ENCODE results near the gene CHMP4B. TPM values are rescaled to one million over a fixed set of nuclear protein-coding genes. Genes with fewer than 3 reads are reported as not detected.

CHMP4B gene
- total RNA-seq, 1 experiment from 2014 or later = 87.5 TPM

- H3K36me3 ChIP-seq (ENCODE audit: control insufficient read depth, insufficient read depth, low read length) = no peaks in the 10 kb centered on the region; the same call in 1 of the 2 replicates
- H3K9me3 ChIP-seq (ENCODE audit: control insufficient read depth, insufficient read depth, low read depth, low read length) = no peaks in the 10 kb centered on the region
- BruUV-seq (replicated peaks) = no TSS peak
- in situ Hi-C loops (cut with HindIII; ENCODE audit: low pct_unique_long_range_greater_than_20kb, low sequenced_read_pairs) (no loop called here), intact Hi-C loops (cut with micrococcal nuclease; ENCODE audit: unreplicated experiment) (no loop called here)
- no peak for DNase-seq (ENCODE audit: low read depth, low spot score)
- no peak overlapping the region for H3K4me3 ChIP-seq (ENCODE audit: low read depth in 2 of 2, low read length in 2 of 2)
- ATAC-seq = no peak; the same call in 1 of the 2 replicates
- TF ChIP-seq, protein P1, sequence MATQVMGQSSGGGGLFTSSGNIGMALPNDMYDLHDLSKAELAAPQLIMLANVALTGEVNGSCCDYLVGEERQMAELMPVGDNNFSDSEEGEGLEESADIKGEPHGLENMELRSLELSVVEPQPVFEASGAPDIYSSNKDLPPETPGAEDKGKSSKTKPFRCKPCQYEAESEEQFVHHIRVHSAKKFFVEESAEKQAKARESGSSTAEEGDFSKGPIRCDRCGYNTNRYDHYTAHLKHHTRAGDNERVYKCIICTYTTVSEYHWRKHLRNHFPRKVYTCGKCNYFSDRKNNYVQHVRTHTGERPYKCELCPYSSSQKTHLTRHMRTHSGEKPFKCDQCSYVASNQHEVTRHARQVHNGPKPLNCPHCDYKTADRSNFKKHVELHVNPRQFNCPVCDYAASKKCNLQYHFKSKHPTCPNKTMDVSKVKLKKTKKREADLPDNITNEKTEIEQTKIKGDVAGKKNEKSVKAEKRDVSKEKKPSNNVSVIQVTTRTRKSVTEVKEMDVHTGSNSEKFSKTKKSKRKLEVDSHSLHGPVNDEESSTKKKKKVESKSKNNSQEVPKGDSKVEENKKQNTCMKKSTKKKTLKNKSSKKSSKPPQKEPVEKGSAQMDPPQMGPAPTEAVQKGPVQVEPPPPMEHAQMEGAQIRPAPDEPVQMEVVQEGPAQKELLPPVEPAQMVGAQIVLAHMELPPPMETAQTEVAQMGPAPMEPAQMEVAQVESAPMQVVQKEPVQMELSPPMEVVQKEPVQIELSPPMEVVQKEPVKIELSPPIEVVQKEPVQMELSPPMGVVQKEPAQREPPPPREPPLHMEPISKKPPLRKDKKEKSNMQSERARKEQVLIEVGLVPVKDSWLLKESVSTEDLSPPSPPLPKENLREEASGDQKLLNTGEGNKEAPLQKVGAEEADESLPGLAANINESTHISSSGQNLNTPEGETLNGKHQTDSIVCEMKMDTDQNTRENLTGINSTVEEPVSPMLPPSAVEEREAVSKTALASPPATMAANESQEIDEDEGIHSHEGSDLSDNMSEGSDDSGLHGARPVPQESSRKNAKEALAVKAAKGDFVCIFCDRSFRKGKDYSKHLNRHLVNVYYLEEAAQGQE (IDR thresholded peaks at IDR 0.05; ENCODE audit: insufficient read depth in 1 of 2, low read depth in 2 of 2, low read length in 1 of 2) = no peak
- TF ChIP-seq, protein P2, sequence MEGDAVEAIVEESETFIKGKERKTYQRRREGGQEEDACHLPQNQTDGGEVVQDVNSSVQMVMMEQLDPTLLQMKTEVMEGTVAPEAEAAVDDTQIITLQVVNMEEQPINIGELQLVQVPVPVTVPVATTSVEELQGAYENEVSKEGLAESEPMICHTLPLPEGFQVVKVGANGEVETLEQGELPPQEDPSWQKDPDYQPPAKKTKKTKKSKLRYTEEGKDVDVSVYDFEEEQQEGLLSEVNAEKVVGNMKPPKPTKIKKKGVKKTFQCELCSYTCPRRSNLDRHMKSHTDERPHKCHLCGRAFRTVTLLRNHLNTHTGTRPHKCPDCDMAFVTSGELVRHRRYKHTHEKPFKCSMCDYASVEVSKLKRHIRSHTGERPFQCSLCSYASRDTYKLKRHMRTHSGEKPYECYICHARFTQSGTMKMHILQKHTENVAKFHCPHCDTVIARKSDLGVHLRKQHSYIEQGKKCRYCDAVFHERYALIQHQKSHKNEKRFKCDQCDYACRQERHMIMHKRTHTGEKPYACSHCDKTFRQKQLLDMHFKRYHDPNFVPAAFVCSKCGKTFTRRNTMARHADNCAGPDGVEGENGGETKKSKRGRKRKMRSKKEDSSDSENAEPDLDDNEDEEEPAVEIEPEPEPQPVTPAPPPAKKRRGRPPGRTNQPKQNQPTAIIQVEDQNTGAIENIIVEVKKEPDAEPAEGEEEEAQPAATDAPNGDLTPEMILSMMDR (IDR thresholded peaks at IDR 0.05) = no peak
- TF ChIP-seq POLR2AphosphoS5 (IDR thresholded peaks at IDR 0.05; ENCODE audit: low read depth, low read length) (no peak), SIN3A (IDR thresholded peaks at IDR 0.05; ENCODE audit: borderline replicate concordance, insufficient read depth, low read depth, low read length) (no peak), TCF7L2 (IDR thresholded peaks at IDR 0.05; ENCODE audit: low read depth, low read length) (no peak)
- ChIA-PET POLR2A (no interaction called here), CTCF (interaction anchor here (0.6 kb wide), 1 partner anchor 74 kb away, joined by 3 read pairs; no protein-coding TSS in a partner anchor)
- no peak overlapping the region for H3K27ac ChIP-seq (ENCODE audit: low read length)
- peaks cover 35% of the 10 kb centered on the region for H3K4me1 ChIP-seq (ENCODE audit: control insufficient read depth, insufficient read depth, low read length)
- H3K27me3 ChIP-seq (ENCODE audit: control insufficient read depth, insufficient read depth, low read length) = no peaks in the 10 kb centered on the region
These were observed 29.7 kb downstream of the CHMP4B start for GRCh38 chr20:33840759-33841435.

GRCh38 chr20:33841436-33841799, 30.3 kb downstream of the CHMP4B start:
- no peaks in the 10 kb centered on the region; the same call in 1 of the 2 replicates for H3K36me3 ChIP-seq (ENCODE audit: control insufficient read depth, insufficient read depth, low read length)
- no peaks in the 10 kb centered on the region for H3K27me3 ChIP-seq (ENCODE audit: control insufficient read depth, insufficient read depth, low read length)
- no peak overlapping the region for H3K4me3 ChIP-seq (ENCODE audit: low read depth in 2 of 2, low read length in 2 of 2)
- TF ChIP-seq POLR2AphosphoS5 (IDR thresholded peaks at IDR 0.05; ENCODE audit: low read depth, low read length) (no peak), TCF7L2 (IDR thresholded peaks at IDR 0.05; ENCODE audit: low read depth, low read length) (no peak), SIN3A (IDR thresholded peaks at IDR 0.05; ENCODE audit: borderline replicate concordance, insufficient read depth, low read depth, low read length) (no peak)
- TF ChIP-seq, protein P1 (IDR thresholded peaks at IDR 0.05; ENCODE audit: insufficient read depth in 1 of 2, low read depth in 2 of 2, low read length in 1 of 2) = no peak
- TF ChIP-seq, protein P2 (IDR thresholded peaks at IDR 0.05) = no peak
- intact Hi-C loops (cut with micrococcal nuclease; ENCODE audit: unreplicated experiment) = no loop called here
- no peaks in the 10 kb centered on the region for H3K9me3 ChIP-seq (ENCODE audit: control insufficient read depth, insufficient read depth, low read depth, low read length)
- ATAC-seq (no peak), DNase-seq (ENCODE audit: low read depth, low spot score) (no peak)
- POLR2A ChIA-PET = no interaction called here
- BruUV-seq (replicated peaks) = no TSS peak
- in situ Hi-C loops (cut with HindIII; ENCODE audit: low pct_unique_long_range_greater_than_20kb, low sequenced_read_pairs) = no loop called here
- H3K4me1 ChIP-seq (ENCODE audit: control insufficient read depth, insufficient read depth, low read length) = peaks cover 41% of the 10 kb centered on the region
- H3K27ac ChIP-seq (ENCODE audit: low read length) = no peak overlapping the region
- CTCF ChIA-PET = no interaction called here
